PC-3 (cell line): ENCODE results near the gene ILK. TPM values are rescaled to one million over a fixed set of nuclear protein-coding genes. Genes with fewer than 3 reads are reported as not detected.

Experiments used
- ATAC-seq: fragments of 200-7000 bp; cut with Tn5 transposase; 2 replicates; pipeline ENCODE4 v1.9.1; 2020; ENCODE audit warnings: mild to moderate bottlenecking, moderate library complexity
- BruUV-seq: library from RNA; stranded (reverse); fragments of 400-500 nt; replicated peaks from 2 replicates; lab custom pipeline; 2021; lab: Mats Ljungman, UMichigan
- CTCF ChIA-PET: fragments of 300-600 bp; sonication (Branson Sonifier 250); formaldehyde crosslinking; loops from one replicate; lab custom pipeline; 2022; ENCODE audit warnings: antibody characterized with exemption; lab: Charles Lee
- POLR2A ChIA-PET: fragments of 300-600 bp; sonication (Branson Sonifier 250); formaldehyde crosslinking; loops from one replicate; lab custom pipeline; 2022; ENCODE audit warnings: antibody characterized with exemption; ENCODE audit not compliant: unreplicated experiment; lab: Charles Lee
- DNase-seq: peaks from one replicate; pipeline ENCODE4 v3.0.0-alpha.2; 2015
- H2AFZ ChIP-seq: fragments of 300-600 bp; sonication (generic); 2 replicates; pipeline ENCODE4 v1.6.0; 2016; ENCODE audit warnings: antibody characterized with exemption, low read length
- H3F3A ChIP-seq: fragments of 300-600 bp; sonication (generic); one replicate; pipeline ENCODE4 v1.6.0; 2017; ENCODE audit warnings: antibody characterized with exemption, low read length, control low read depth, mild to moderate bottlenecking; ENCODE audit not compliant: unreplicated experiment
- H3K27ac ChIP-seq: fragments of 300-600 bp; sonication (generic); 2 replicates; pipeline ENCODE4 v1.5.1; 2016; ENCODE audit warnings: mild to moderate bottlenecking, low read length
- H3K27me3 ChIP-seq: fragments of 300-600 bp; sonication (generic); 2 replicates; pipeline ENCODE4 v1.6.1; 2016; ENCODE audit warnings: low read length, mixed read lengths
- H3K36me3 ChIP-seq: fragments of 300-600 bp; sonication (generic); 2 replicates; pipeline ENCODE4 v1.6.1; 2016; ENCODE audit warnings: low read depth, mixed run types, low read length, mixed read lengths
- H3K4me1 ChIP-seq: fragments of 300-600 bp; sonication (generic); 2 replicates; pipeline ENCODE4 v1.5.1; 2016; ENCODE audit warnings: low read length; ENCODE audit not compliant: insufficient read depth
- H3K4me2 ChIP-seq: fragments of 300-600 bp; sonication (generic); 2 replicates; pipeline ENCODE4 v1.6.0; 2016; ENCODE audit warnings: low read length
- H3K4me3 ChIP-seq: fragments of 300-600 bp; sonication (generic); 2 replicates; pipeline ENCODE4 v1.5.1; 2016; ENCODE audit warnings: mild to moderate bottlenecking, low read length, mixed read lengths
- H3K79me2 ChIP-seq: fragments of 300-600 bp; sonication (generic); 2 replicates; pipeline ENCODE4 v1.6.1; 2017; ENCODE audit warnings: low read length, mixed read lengths
- H3K9ac ChIP-seq: fragments of 300-600 bp; sonication (generic); 2 replicates; pipeline ENCODE4 v1.6.0; 2016; ENCODE audit warnings: mild to moderate bottlenecking, low read length
- H3K9me2 ChIP-seq: fragments of 300-600 bp; sonication (generic); replicated peaks from 2 replicates; pipeline ENCODE4 v1.6.1; 2016; ENCODE audit warnings: mixed run types, low read length, mixed read lengths
- H3K9me3 ChIP-seq: fragments of 300-600 bp; sonication (generic); 2 replicates; pipeline ENCODE4 v1.6.1; 2016; ENCODE audit warnings: low read length, mixed read lengths
- H4K20me1 ChIP-seq: fragments of 300-600 bp; sonication (generic); 2 replicates; pipeline ENCODE4 v1.6.1; 2016; ENCODE audit warnings: low read length, mixed read lengths
- EZH2 ChIP-seq: fragments of 300-600 bp; sonication (generic); IDR thresholded peaks from one replicate; pipeline ENCODE4 v1.6.1; 2017; ENCODE audit warnings: antibody characterized with exemption, mild to moderate bottlenecking, low read length; ENCODE audit not compliant: unreplicated experiment
- EZH2phosphoT487 ChIP-seq: fragments of 300-600 bp; sonication (generic); IDR thresholded peaks from 2 replicates; pipeline ENCODE4 v1.6.1; 2018; ENCODE audit warnings: mild to moderate bottlenecking, antibody characterized with exemption, low read length, borderline replicate concordance
- intact Hi-C: fragments of 100-400 bp; cut with micrococcal nuclease; formaldehyde crosslinking; loops from 2 replicates; pipeline ENCODE4 v1.9.0; 2023
- total RNA-seq: library from RNA; depleted of rRNA; stranded (reverse); fragments of >200 nt; gene quantifications from 2 replicates; pipeline ENCODE4 v1.2.3, GENCODE V29; 2014
- TF ChIP-seq, protein P1 (sequence below): fragments of 300-600 bp; sonication (generic); conservative IDR thresholded peaks from 2 replicates; pipeline ENCODE4 v1.5.1; 2017; ENCODE audit warnings: antibody characterized with exemption, low read depth, mild to moderate bottlenecking, low read length

The ILK gene
- total RNA-seq, 1 experiment from 2014 or later = 73.9 TPM

DNA sequence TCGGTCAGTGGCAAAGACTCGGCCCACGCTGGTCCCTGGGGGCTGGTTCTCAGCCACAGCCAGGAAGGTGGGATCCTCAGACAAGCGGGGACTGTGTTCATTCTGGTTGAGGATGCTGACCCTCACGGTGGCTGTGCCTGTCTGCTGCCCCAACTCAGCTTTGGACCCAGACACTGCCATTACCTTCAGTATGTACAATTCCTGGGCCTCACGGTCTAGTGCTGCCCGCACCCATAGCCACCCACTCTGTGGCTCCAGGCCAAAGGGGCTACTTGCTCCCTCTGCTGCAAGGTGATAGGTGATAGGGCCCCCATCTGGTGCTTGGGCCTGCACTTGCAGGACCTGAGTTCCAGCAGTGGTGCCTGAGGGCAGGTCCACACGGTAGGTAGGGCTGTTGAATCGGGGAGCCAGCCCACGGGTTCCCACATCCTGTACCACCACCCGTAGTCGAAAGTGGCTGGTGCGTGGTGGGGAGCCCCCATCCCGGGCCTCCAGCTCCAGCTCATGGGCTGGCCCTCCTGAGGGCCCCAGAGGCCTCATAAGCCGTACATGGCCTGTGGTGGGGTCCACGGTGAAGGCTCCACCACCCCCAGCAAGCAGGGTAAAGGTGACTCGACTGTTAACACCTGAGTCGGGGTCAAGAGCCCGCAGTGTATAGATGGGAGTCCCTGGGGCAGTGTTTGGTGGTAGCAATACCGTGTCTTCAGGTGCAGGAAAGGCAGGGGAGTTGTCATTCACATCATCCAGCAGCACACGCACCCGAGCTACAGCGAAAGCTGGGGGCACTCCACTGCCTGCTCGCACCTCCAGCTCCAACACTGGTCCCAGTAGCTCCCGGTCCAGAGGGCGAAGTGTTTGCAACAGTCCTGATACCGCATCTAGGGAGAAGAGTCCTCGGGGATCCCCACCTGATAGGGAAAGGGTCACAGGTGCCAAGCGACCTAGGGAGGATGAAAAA is 28.8 kb downstream of the ILK start:
- Histone ChIP-seq H3K79me2 (no peaks in the 10 kb centered on the region), H3F3A (no peaks in the 10 kb centered on the region), H3K4me3 (no peak overlapping the region), H3K9me3 (no peaks in the 10 kb centered on the region), H3K4me1 (no peaks in the 10 kb centered on the region), H4K20me1 (no peaks in the 10 kb centered on the region), H3K36me3 (no peaks in the 10 kb centered on the region), H3K27me3 (no peaks in the 10 kb centered on the region), H3K4me2 (no peak overlapping the region), H3K9me2 (no peaks in the 10 kb centered on the region), H2AFZ (no peak overlapping the region), H3K27ac (no peak overlapping the region), H3K9ac (no peak overlapping the region)
- BruUV-seq = no TSS peak
- no peak for DNase-seq
- intact Hi-C loops = no loop called here
- ChIA-PET POLR2A (interaction anchor here (0.5 kb wide), 1 partner anchor 12 kb away, joined by 4 read pairs; no protein-coding TSS in a partner anchor), CTCF (no interaction called here)
- TF ChIP-seq EZH2 (no peak), EZH2phosphoT487 (no peak)
- TF ChIP-seq, protein P1, sequence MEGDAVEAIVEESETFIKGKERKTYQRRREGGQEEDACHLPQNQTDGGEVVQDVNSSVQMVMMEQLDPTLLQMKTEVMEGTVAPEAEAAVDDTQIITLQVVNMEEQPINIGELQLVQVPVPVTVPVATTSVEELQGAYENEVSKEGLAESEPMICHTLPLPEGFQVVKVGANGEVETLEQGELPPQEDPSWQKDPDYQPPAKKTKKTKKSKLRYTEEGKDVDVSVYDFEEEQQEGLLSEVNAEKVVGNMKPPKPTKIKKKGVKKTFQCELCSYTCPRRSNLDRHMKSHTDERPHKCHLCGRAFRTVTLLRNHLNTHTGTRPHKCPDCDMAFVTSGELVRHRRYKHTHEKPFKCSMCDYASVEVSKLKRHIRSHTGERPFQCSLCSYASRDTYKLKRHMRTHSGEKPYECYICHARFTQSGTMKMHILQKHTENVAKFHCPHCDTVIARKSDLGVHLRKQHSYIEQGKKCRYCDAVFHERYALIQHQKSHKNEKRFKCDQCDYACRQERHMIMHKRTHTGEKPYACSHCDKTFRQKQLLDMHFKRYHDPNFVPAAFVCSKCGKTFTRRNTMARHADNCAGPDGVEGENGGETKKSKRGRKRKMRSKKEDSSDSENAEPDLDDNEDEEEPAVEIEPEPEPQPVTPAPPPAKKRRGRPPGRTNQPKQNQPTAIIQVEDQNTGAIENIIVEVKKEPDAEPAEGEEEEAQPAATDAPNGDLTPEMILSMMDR = no peak
- ATAC-seq = no peak

GRCh38 chr11:6633422-6634408 is 30.1 kb downstream of the ILK start:
- H3K36me3 ChIP-seq = no peaks in the 10 kb centered on the region
- H3K9me3 ChIP-seq = no peaks in the 10 kb centered on the region
- H2AFZ ChIP-seq = no peak overlapping the region
- H3K27me3 ChIP-seq = no peaks in the 10 kb centered on the region
- ATAC-seq (no peak), DNase-seq (no peak)
- no peaks in the 10 kb centered on the region for H4K20me1 ChIP-seq
- H3K9me2 ChIP-seq = no peaks in the 10 kb centered on the region
- TF ChIP-seq EZH2phosphoT487 = no peak
- TF ChIP-seq EZH2 = no peak
- TF ChIP-seq, protein P1 = no peak
- CTCF ChIA-PET = no interaction called here
- no TSS peak for BruUV-seq
- H3K27ac ChIP-seq = no peak overlapping the region
- H3K4me3 ChIP-seq = no peak overlapping the region
- no peaks in the 10 kb centered on the region for H3K4me1 ChIP-seq
- H3K4me2 ChIP-seq = no peak overlapping the region
- intact Hi-C loops = no loop called here
- H3K79me2 ChIP-seq = no peaks in the 10 kb centered on the region
- no peak overlapping the region for H3K9ac ChIP-seq
- POLR2A ChIA-PET = no interaction called here
- no peaks in the 10 kb centered on the region for H3F3A ChIP-seq
